GM12801 (cell line): ENCODE data around the gene BTNL3.

Experiments used
- TF ChIP-seq, protein P1 (sequence below): IDR thresholded peaks from one replicate; pipeline ENCODE4 v1.5.1; 2011; ENCODE audit warnings: control low read depth; ENCODE audit not compliant: insufficient read length; ENCODE audit errors: extremely low read depth

The BTNL3 gene

GRCh38 chr5:181054138-181054537 is 65.5 kb downstream of the BTNL3 start:
- TF ChIP-seq, protein P1, sequence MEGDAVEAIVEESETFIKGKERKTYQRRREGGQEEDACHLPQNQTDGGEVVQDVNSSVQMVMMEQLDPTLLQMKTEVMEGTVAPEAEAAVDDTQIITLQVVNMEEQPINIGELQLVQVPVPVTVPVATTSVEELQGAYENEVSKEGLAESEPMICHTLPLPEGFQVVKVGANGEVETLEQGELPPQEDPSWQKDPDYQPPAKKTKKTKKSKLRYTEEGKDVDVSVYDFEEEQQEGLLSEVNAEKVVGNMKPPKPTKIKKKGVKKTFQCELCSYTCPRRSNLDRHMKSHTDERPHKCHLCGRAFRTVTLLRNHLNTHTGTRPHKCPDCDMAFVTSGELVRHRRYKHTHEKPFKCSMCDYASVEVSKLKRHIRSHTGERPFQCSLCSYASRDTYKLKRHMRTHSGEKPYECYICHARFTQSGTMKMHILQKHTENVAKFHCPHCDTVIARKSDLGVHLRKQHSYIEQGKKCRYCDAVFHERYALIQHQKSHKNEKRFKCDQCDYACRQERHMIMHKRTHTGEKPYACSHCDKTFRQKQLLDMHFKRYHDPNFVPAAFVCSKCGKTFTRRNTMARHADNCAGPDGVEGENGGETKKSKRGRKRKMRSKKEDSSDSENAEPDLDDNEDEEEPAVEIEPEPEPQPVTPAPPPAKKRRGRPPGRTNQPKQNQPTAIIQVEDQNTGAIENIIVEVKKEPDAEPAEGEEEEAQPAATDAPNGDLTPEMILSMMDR = no peak

GRCh38 chr5:181054871-181055459 is 66.3 kb downstream of the BTNL3 start:
- TF ChIP-seq, protein P1 = no peak
